Sciatic nerve (tissue), 2 donors: ENCODE measurements around the gene ZNF77. TPM values are rescaled to one million over a fixed set of nuclear protein-coding genes. Genes with fewer than 3 reads are reported as not detected.
"Not testable (repeated sequence)": the region's sequence is repeated elsewhere in the genome, so short reads cannot be mapped to it uniquely, and the experiment has no call there.

Source experiments
- ATAC-seq: fragments of 200-7000 bp; cut with Tn5 transposase; one replicate; pipeline ENCODE4 v1.9.1; 2020; ENCODE audit warnings: mild to moderate bottlenecking, moderate library complexity
- DNase-seq: peaks from one replicate; pipeline ENCODE4 v3.0.0-alpha.2; 2020; ENCODE audit warnings: low spot score
- intact Hi-C: fragments of 100-400 bp; cut with DNase I; formaldehyde crosslinking; loops from one replicate; pipeline ENCODE4 v1.14.2; 2022
- total RNA-seq: library from RNA; stranded (reverse); fragmentation: NEBNext Ultra II Directional; extraction: Animal tissue kit (Norgen Biotek cat#: 25700); gene quantifications from one replicate; pipeline ENCODE4 v1.2.1, GENCODE V29; 2021
- donor health status: DM: no; HTN: no; CAD: no.
- donor health status: DM: no; HTN: no; CAD: no.

Gene ZNF77
- total RNA-seq, 1 donor from 2014 or later = 6.1 TPM

- intact Hi-C loops = no loop called here
- DNase-seq = no peak
- ATAC-seq = no peak
Observed at GRCh38 chr19:2976609-2977000, 31.8 kb upstream of the ZNF77 start.

GRCh38 chr19:2974342-2975041 lies 29.7 kb upstream of the ZNF77 start:
- ATAC-seq = peak; percentile 44
- intact Hi-C loops = no loop called here
- DNase-seq = no peak

DNA sequence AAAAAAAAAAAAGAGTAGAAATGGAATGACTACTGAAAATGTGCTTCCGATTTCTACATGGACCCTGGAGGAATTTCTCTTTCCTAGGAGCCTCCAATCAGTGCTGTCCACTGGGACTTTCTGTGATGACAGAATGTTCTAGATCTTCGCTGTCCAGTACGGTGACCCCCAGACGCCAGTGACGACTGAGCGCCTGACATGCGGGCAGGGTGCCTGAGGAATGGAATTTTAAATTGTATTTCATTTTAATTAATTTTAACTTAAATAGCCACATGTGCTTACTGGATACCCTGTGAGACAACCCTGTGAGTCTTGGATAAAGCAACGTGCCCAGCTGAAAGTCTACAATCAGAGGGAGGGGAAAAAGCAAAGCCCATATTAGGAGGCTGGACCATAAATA lies 28.5 kb upstream of the ZNF77 start:
- no peak for DNase-seq
- intact Hi-C loops = no loop called here
- peak; percentile 24 for ATAC-seq

GRCh38 chr19:2970201-2970835 lies 25.5 kb upstream of the ZNF77 start:
- no peak for ATAC-seq
- intact Hi-C loops = no loop called here

DNA sequence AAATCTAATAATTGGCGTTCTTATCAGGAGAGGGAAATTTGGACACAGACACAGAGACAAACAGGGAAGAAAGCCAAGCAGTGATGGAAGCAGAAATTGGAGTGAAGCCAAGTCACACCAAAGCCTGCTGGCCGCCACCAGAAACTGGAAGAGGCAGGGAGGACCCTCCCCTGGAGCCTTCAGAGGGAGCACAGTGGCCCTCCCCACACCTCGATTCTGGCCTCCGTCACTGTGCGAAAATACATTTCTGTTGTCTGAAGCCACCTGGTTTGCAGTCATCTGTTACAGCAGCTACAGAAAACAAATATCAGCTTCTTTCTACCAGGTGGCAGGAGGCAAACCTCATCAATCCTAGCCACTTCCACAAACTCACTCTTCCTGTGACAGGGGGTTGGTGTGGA lies 24.3 kb upstream of the ZNF77 start:
- peak; percentile 46 for ATAC-seq
- intact Hi-C loops = no loop called here
- DNase-seq = no peak

More at GRCh38 chr19:2970201-2970835, 25.5 kb upstream of the ZNF77 start:
- DNase-seq = no peak

- DNase-seq = no peak
- intact Hi-C loops = no loop called here
- ATAC-seq = no peak
Observed at GRCh38 chr19:2967972-2968371, 23.2 kb upstream of the ZNF77 start.

GRCh38 chr19:2964874-2965273 lies 20.1 kb upstream of the ZNF77 start:
- DNase-seq (no peak), ATAC-seq (no peak)
- intact Hi-C loops = no loop called here

DNA sequence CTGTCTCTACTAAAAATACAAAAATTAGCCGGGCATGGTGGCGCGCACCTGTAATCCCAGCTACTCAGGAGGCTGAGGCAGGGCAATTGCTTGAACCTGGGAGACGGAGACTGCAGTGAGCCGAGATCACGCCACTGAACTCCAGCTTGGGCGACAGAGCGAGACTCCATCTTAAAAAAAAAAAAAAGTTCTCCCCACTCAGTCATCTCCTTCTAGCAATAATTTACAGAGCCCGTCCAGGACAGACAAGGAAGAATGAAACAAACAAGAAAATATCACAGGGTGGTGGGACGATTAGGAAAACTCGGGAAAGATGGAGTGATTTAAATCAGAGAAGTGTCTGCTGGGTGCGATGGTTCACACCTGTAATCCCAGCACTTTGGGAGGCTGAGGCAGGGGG lies 18.9 kb upstream of the ZNF77 start:
- ATAC-seq, intact Hi-C loops, DNase-seq: not testable (repeated sequence)

DNA sequence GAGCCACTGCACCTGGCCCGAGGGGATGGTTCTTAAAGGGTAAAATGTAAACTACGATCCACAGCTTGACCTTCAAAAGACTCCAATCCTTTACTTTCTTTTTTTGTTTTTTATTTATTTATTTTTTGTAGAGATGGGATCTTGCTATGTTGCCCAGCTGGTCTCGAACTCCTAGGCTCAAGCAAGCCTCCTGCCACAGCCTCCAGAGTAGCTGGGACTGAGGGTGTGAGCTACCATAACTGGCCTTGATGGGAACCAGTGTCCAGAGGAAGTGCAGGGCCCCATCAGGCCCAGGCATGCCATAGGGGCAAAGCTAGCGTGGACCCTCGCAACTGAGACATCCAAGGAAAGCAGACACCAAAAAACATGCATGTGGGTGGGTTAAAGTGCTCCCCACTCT lies 18.4 kb upstream of the ZNF77 start:
- no peak for DNase-seq
- ATAC-seq = no peak
- intact Hi-C loops = no loop called here

- intact Hi-C loops = no loop called here
- DNase-seq (no peak), ATAC-seq (peak; percentile 92)
Observed at GRCh38 chr19:2962018-2962670, 17.4 kb upstream of the ZNF77 start.

DNA sequence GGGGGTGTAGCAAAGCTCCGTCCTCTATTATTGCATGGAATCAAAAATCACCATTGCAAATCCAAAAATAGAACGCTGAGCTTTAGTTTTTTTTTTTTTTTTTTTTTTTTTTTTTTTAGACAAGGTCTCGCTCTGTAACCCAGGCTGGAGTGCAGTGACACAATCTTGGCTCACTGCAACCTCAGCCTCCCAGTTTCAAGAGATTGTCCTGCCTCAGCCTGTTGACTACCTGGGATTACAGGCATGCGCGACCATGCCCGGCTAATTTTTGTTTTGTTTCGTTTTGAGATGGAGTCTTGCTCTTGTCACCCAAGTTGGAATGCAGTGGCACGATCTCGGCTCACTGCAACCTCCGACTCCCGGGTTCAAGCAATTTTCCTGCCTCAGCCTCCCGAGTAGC lies 15.3 kb upstream of the ZNF77 start:
- ATAC-seq (no peak), DNase-seq (no peak)
- intact Hi-C loops = no loop called here

GRCh38 chr19:2957160-2957559 lies 12.4 kb upstream of the ZNF77 start:
- intact Hi-C loops = loop anchor here (5.0 to 10.0 kb wide), 2 partner anchors 148 to 205 kb away; no protein-coding TSS in a partner anchor
- DNase-seq = no peak
- no peak for ATAC-seq

DNA sequence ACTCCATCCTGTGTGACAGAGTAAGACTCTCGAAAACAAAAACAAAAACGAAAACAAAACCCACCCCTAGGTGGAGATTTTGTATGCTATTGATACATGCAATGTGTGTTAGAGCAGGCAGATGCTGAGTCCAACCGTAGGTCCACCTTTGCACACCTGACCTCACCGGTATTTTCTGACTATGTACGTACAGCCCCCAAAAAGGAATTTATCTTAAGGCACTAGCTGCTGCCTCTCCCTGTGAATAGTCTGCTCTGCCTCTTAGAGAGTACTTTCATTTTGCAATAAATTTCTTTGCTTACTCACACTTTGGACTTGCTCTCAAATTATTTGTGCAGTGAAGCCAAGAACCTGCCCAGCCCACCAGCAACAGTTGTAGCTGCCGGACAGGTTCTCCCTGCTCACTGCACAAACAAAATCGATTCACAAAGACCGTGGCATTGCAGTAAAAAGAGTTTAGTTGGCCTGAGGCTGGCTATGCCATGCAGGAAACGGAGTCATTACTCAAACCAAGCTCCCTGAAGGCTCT lies 8.2 kb upstream of the ZNF77 start:
- intact Hi-C loops = loop anchor here (10.0 kb wide), 1 partner anchor 152 kb away; no protein-coding TSS in a partner anchor
- DNase-seq (no peak), ATAC-seq (no peak)

DNA sequence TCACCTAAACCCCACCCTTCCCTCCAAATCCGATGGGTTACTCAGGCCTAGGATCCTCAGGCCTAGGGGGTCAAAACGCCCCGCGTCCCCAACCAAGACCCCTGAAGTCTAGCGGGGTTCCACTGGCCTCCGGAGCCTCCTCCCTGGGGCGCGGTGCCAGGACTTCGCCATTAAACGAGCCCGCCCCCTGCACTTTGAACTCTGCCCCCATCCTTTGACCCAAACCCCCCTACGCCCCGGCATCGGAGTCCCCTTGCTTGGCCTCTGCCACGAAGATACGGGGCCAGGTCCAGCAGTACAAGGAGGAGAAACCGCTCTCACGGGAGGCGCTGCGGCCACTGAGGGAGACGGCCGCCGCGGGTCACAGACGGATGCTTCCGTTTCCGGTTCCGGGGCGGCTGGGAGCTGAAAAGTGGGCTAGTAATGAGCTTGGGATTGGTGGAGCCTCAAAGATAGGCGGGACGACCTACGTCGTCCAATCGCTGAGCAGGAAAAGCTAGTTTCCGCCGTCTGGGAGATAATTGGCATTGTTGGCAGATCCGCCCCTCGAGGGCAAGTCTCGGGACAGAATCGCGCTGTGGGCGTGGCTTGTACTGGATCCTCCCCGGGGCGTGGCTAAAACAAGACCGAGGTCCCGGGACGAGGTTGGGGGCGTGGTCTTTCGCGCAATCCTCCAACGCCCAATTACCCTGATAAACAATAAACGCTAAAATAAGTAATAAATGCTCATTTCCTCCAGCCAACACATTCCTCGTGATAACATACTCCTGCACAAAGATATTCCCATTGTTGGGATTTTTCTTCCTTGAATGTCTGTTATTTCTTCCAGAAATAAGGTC lies 5.7 kb upstream of the ZNF77 start:
- ATAC-seq (peak; percentile 98), DNase-seq (peak; percentile 100)
- intact Hi-C loops = loop anchor here (10.0 kb wide), 1 partner anchor 154 kb away; no protein-coding TSS in a partner anchor

- ATAC-seq = no peak
- intact Hi-C loops = loop anchor here (10.0 kb wide), 1 partner anchor 155 kb away; no protein-coding TSS in a partner anchor
- no peak for DNase-seq
Observed at GRCh38 chr19:2949939-2950285, 5.1 kb upstream of the ZNF77 start.

- ATAC-seq (no peak), DNase-seq (no peak)
- intact Hi-C loops = no loop called here
Observed at GRCh38 chr19:2945575-2946184, 909 bp upstream of the ZNF77 start.

DNA sequence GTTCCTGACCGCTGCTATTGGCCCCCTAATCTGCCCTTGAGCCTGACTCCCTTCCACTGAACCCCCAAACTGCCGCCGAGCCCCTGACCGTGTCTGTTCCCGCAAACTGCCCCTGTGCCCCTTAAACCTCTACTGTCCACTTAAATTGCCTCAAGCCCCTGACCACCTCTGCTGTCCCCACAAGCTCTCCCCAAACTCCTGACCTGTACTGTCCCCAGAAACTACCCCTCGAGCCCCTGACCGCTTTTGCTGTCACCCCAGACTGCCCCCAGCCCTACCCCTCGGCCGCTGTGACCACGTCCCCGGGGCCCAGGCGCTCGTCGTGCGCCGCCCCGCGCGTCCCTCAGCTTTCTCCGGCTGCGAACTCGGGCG lies 382 bp downstream of the ZNF77 start:
- DNase-seq (no peak), ATAC-seq (no peak)
- intact Hi-C loops = no loop called here

DNA sequence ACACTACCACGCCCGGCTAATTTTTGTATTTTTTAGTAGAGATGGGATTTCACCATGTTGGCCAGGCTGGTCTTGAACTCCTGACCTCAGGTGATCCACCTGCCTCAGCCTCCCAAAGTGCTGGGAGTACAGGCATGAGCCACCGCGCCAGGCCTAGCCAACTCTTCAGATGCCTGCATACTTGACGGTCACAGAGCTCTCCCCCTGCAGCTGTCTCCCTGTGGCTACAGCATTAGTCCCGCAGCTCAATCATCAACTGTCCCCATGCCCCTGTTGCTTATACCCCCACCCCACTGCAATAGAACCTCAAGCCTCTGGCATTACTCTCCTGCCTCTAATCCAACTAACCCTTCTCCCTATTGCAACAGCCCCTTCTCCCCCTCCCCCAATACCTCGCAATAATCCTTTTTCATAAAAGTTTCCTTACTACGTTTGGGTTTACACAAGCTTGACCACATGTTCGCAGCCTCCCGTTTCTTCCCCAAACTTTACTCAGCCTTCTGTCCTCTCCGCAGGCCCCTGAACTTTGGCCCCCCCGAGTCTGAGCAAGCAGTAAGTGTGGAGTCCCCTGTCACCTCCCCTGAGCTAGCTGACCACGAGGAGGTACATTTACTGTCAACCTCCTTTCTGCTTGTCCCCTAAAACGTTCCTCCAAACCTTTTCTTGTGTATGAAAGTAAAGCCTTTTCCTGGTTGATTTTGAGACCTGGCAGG lies 1.7 kb downstream of the ZNF77 start:
- no peak for ATAC-seq
- intact Hi-C loops = no loop called here
- no peak for DNase-seq
